ENCODE results near the gene PHF23.
A peak's percentile ranks its signal among the peaks of the same experiment; 100 is the strongest.

GRCh38 chr17:7237761-7238419 lies 1.4 kb downstream of the PHF23 start:
- TF ChIP-seq POLR2A (IDR thresholded peaks at IDR 0.05; ENCODE audit: low read depth, low read length): peak; percentile 23; the same call in 1 of the 2 replicates
- no peak for TF ChIP-seq CTCF (conservative IDR thresholded peaks at IDR 0.05; ENCODE audit: low read depth, low read length)
- no peak for TF ChIP-seq MAFK (IDR thresholded peaks at IDR 0.05; ENCODE audit: low read depth, low read length)
- no peak for TF ChIP-seq FOS (IDR thresholded peaks at IDR 0.05; ENCODE audit: low read depth, low read length)
- no peak for TF ChIP-seq CHD1 (IDR thresholded peaks at IDR 0.05; ENCODE audit: low read depth, low read length)
- no peak for TF ChIP-seq BHLHE40 (IDR thresholded peaks at IDR 0.05; ENCODE audit: low read depth, low read length)
- peak; percentile 77; the same call in 1 of the 2 replicates for TF ChIP-seq MXI1 (IDR thresholded peaks at IDR 0.05; ENCODE audit: borderline replicate concordance, low read depth, low read length)

Data from IMR-90 (cell line).